Measurements from ENCODE around the gene SH3PXD2A. TPM values are rescaled to one million over a fixed set of nuclear protein-coding genes. Genes with fewer than 3 reads are reported as not detected.

Gene SH3PXD2A
- total RNA-seq, 1 experiment from 2014 or later = 4.5 TPM

DNA sequence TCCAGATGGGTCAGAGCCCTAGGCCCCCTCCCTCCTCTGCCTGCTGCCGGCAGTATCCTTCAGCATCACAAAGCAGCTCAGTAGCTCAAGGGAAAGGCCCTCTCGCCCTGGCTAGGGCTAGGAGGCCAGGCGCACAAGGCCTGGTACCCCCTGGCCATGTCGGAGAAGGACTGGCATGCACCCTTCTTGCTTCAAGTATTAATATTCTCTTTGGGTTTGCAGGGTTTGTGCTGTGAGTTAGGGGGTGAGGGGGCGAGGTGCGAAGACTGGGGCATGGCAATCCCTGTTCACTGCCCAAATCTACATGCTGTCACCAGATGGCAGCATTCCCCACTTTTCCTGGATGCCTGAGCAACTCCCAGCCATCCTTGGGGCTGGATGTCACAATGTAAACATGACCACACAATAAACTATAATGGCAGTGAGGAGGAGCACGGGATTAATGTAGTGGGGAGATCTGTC lies 256.7 kb downstream of the SH3PXD2A start:
- Mint-ChIP-seq H3K4me1 (peaks cover 9 to 19% of the 10 kb centered on the region in 2 experiments), H3K9me3 (no peaks in the 10 kb centered on the region), H3K36me3 (ENCODE audit: insufficient read depth in 1 of 3, low read depth in 3 of 3) (peaks cover 0 to 5% (median 1%) of the 10 kb centered on the region in 3 experiments; a peak in 2 of 7 replicates), H3K27ac (no peak overlapping the region), H3K27me3 (ENCODE audit: low read depth) (peaks cover 4% of the 10 kb centered on the region; the same call in 1 of the 2 replicates), H3K4me3 (no peak overlapping the region)
- WGBS (ENCODE audit: extremely low coverage, insufficient read length, low lambda C conversion rate) = no CpG with 5 or more reads among the region's 7 CpGs
- no peak overlapping the region for H3K9ac ChIP-seq (ENCODE audit: extremely low read depth, insufficient read length, low read length)
- H3K23ac ChIP-seq (ENCODE audit: insufficient read length, low read depth, low read length) = no peak overlapping the region
- no peaks in the 10 kb centered on the region for H3K23me2 ChIP-seq (ENCODE audit: insufficient read length, low read depth, low read length, poor library complexity, severe bottlenecking)
- H3K14ac ChIP-seq (ENCODE audit: insufficient read depth, low read length) = no peak overlapping the region
- no peak overlapping the region for H3K4ac ChIP-seq (ENCODE audit: low read depth, low read length)
- no peak overlapping the region for H2AFZ ChIP-seq (ENCODE audit: low read length)
- no peak overlapping the region for H2BK5ac ChIP-seq (ENCODE audit: insufficient read length, low read length)
- no peak overlapping the region for H3K27ac ChIP-seq (ENCODE audit: insufficient read length, low read depth, low read length)
- no peak overlapping the region for H3K18ac ChIP-seq (ENCODE audit: insufficient read length, low read depth, low read length)
- no peak overlapping the region for H2BK20ac ChIP-seq (ENCODE audit: low read depth, low read length, poor library complexity, severe bottlenecking)
- no peak overlapping the region for H3K4me2 ChIP-seq (ENCODE audit: insufficient read depth, insufficient read length, low read length)
- H3K56ac ChIP-seq (ENCODE audit: insufficient read length, low read depth, low read length) = no peak overlapping the region
- H3T11ph ChIP-seq (ENCODE audit: low read length) = no peak overlapping the region
- peak; percentile 75 for DNase-seq
- no peak overlapping the region for H2AK5ac ChIP-seq (ENCODE audit: insufficient read length, low read length)
- TF ChIP-seq, protein P1, sequence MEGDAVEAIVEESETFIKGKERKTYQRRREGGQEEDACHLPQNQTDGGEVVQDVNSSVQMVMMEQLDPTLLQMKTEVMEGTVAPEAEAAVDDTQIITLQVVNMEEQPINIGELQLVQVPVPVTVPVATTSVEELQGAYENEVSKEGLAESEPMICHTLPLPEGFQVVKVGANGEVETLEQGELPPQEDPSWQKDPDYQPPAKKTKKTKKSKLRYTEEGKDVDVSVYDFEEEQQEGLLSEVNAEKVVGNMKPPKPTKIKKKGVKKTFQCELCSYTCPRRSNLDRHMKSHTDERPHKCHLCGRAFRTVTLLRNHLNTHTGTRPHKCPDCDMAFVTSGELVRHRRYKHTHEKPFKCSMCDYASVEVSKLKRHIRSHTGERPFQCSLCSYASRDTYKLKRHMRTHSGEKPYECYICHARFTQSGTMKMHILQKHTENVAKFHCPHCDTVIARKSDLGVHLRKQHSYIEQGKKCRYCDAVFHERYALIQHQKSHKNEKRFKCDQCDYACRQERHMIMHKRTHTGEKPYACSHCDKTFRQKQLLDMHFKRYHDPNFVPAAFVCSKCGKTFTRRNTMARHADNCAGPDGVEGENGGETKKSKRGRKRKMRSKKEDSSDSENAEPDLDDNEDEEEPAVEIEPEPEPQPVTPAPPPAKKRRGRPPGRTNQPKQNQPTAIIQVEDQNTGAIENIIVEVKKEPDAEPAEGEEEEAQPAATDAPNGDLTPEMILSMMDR (conservative IDR thresholded peaks at IDR 0.05) = peak; percentile 86
- H2BK15ac ChIP-seq (ENCODE audit: low read depth, low read length) = no peak overlapping the region
- no peaks in the 10 kb centered on the region for H4K20me1 ChIP-seq (ENCODE audit: control insufficient read depth, insufficient read depth, insufficient read length)
- no peak overlapping the region for H4K91ac ChIP-seq (ENCODE audit: insufficient read length, low read depth, low read length)
- H3K4me1 ChIP-seq (ENCODE audit: insufficient read depth, low read length) = no peaks in the 10 kb centered on the region
- H4K5ac ChIP-seq (ENCODE audit: insufficient read length, low read depth, low read length) = no peak overlapping the region
- H2BK12ac ChIP-seq (ENCODE audit: insufficient read length, low read depth, low read length) = no peak overlapping the region
- H3K79me1 ChIP-seq (ENCODE audit: insufficient read depth, low read depth, low read length, poor library complexity, severe bottlenecking) = no peaks in the 10 kb centered on the region
- H3K27me3 ChIP-seq (ENCODE audit: insufficient read depth, low read length) = no peaks in the 10 kb centered on the region
- no peaks in the 10 kb centered on the region for H3K79me2 ChIP-seq (ENCODE audit: insufficient read depth, low read length)
- no peak overlapping the region for H2BK120ac ChIP-seq (ENCODE audit: low read depth, low read length, poor library complexity, severe bottlenecking)
- no peaks in the 10 kb centered on the region for H3K9me3 ChIP-seq (ENCODE audit: control insufficient read depth, low read depth, low read length)
- H4K8ac ChIP-seq (replicated peaks; ENCODE audit: insufficient read length, low read depth, low read length) = no peak overlapping the region

All from H9 (cell line).